Measurements from ENCODE around the gene COL16A1.

COL16A1 gene

DNA sequence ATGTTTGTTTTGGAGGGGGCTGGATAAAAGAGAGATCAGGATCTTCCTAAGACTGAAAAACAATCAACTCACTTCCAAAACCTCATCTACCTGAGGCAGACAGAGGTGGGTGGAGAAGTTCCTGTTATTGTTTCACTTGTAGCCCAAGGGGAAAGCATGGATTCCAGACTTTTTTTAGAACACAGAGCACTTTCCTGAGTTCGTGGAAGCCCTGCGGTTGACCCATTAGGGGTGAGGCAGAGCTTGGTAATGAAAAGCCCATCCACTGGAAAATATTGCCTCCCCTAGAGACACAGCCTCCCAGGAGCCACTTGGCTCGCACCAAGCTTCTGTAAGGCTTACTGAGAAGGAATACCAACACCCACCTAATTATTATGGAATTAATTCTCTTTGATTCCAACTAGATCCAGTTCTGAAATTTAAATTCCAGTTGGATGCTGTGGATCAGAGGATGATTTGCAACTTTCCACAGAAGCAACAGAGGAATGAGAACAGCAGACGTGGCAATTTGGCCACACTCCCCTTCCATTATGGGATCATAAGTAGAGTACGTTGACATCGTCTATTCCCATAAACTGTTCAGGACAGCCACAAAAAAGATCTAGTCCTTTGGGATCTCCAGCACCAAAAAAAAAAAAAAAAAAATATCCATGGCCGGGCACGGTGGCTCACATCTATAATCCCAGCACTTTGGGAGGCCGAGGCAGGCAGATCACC is 55.0 kb downstream of the COL16A1 start:
- DNase-seq (ENCODE audit: low read depth in 2 of 2) = no peak

DNA sequence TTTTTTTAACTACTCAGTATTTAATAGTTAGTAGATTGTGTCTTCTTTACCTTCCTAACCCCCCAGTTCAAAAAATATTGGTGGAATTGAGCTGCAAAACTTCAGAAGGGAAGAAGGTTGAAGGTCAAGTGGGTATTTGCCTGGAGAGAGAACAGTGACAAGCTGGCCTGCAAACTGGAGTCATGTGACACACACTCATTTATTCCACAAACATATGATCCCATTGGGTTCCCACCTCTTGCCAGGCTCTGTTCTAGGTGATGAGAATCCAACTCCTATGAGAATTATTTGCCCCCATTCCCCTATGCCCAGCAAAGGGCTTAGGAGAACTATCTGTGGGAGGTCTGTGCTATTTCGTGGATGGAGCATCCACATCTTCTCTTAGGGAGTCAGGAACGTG is 55.6 kb downstream of the COL16A1 start:
- no peak for DNase-seq (ENCODE audit: low read depth in 2 of 2)

DNA sequence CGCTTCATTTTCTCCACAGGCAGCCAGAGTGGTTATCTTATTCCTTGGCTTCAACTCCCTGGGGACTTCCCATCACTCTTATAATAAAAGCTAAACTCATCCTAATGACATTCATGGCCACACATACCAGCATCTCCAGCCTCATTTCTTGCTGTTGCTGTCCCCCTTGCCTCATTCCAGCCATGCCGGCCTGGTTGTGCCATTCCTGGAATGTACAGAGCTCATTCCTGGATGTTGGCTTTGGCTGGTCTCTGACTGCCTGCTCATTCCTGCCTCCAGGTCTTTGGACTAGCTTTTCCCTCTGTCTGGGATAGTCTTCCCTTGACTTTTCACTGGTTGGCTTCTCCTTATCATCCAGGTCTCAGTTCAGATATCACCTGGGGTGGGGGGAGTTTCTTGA is 56.7 kb downstream of the COL16A1 start:
- DNase-seq (ENCODE audit: low read depth in 2 of 2) = no peak

DNA sequence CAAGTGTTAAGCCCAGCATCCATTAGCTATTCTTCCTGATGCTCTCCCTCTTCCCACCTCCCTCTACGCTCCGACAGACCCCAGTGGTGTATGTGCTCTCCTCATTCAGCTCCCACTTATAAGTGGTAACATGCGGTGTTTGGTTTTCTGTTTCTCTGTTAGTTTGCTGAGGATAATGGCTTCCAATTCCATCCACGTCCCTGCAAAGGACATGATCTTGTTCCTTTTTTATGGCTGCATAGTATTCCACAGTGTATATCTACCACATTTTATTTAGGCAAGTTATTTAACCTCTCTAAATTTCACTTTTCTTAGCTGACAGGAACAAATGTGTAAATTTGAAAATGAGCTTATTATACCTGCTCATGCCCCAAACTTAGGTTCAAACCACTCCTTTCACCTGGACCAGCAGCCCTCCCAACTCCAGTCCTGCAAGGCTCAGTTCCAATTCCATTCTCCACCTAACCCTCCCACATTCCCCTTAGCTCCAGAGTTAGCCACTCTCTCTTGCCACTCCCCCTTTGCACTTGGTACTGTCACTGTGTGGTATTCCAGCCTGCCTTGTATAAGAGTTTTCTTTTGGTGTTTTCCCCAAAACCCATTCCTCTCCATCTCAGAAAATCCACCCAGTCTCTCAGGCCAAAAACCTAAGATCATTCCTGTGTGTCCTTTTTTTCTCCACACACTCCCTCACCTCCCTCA is 57.4 kb downstream of the COL16A1 start:
- no peak for DNase-seq (ENCODE audit: low read depth in 2 of 2)

DNA sequence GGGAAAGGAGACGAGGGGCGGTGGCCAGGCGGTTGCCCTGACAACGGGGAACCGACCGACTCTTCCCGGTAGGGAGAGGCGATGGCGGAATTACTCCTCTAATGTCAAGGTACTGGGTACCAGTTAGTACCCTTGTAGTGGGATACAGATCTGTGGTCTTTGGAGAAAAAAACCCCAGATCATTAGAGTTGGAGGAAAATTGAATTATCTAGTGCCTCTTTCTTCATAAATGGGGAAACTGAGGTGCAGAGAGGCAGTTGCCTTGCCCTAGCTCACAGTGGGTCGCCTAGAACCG is 58.6 kb downstream of the COL16A1 start:
- DNase-seq (ENCODE audit: low read depth in 2 of 2) = no peak

DNA sequence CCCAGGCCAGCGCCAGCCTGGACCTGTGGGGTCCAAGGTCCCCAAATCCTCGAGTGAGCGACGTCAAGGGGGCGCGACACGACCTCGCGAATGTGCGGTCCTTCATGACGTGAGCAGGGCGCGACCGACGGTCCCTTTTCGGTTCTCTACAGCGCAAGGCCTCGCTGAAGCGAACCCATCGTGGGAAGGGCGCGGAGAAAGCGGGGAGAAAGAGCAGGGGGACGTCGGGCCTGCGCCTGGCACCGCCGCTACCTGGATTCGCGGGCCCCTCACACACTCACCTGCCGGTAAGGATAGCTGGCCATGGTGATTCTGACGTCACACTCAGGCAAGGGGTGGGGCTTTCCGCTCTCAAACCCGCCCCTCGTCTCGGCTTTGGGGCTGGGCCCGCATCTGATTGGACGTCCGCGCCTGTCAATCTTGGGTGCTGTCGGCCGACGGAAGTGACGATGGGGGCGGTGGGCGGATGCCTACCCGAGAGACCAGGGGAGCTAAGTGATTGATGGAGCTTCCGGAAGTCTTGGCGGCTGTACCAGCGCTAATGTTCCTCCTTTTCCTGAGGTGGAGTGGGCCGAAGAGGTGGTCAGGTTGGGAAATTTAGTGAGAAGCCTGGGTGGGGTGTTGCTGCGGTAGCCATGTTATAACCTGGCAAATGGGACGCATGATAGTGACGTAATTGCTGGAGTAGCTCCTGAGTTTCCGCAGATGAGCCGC is 59.1 kb downstream of the COL16A1 start, which contains the start of gene PEF1:
TSS of gene PEF1 (minus strand) at position 317 of the 714 bp plus-strand sequence. CDS start at position 305, 12 bp downstream.
- DNase-seq (ENCODE audit: low read depth in 2 of 2) = peak; percentile 98

DNA sequence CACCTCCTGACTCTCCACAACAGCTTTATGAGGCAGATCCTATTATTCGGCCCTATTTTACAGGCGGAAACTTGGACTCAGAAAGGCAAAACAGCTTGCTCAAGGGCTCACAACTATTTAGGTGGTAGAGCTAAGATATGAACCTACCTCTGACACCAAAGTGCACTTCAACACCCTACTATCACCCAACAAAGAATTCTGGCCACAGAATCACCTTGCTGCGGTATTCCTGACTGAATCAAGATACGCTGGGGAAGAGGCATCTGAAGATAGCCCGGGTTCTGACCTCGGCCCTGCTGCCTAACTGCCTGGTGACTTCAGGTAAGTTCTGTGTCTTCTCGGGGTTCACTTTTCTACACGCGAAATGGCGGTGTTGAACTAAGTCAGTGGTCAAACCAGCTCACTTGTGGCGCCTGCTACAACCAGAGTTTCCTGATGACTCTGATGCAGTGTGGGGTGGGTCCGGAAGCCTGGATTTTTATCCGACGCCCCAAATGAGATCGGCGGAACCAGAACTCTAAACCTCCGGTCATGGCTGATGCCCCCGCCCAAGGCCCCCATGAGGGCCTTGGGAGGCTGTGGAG is 59.7 kb downstream of the COL16A1 start:
- DNase-seq (ENCODE audit: low read depth in 2 of 2) = no peak

DNA sequence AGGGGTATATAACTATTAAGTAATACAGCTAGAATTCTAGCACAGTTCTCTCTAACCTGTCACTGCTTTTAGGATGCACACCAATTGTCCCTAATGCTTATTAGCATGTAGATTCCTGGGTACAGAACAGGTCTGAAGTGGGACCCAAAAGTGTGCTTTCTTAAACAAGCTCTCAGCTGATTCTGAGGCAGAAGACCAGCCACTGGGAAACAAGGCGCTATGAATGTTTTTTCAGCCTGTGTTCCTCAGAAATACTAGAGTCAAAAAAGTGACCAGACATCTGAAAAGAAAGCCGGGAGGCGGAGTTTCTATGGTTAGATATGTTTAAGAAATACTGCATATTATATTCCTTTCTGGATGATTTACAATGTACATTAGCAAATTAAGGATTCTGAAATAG is 60.9 kb downstream of the COL16A1 start:
- no peak for DNase-seq (ENCODE audit: low read depth in 2 of 2)

DNA sequence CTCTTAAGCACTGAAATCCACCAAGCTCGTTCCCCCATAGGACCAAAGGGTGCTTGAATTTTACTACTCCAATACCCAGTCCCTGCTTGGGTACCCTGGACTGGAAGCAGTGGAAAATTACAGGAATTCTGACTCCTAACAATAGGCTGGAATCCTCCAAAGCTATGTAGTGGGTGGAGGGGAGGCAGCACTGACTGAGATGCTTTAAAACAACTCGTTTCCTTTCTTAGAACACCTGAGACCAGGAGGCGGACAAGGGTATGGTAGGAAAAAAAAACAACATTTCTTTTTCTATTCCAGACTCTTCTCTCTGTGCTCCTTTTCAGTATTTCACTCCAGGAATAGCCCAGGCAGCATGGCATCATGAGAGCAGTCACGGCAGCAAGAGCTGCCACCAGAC is 61.5 kb downstream of the COL16A1 start:
- no peak for DNase-seq (ENCODE audit: low read depth in 2 of 2)

DNA sequence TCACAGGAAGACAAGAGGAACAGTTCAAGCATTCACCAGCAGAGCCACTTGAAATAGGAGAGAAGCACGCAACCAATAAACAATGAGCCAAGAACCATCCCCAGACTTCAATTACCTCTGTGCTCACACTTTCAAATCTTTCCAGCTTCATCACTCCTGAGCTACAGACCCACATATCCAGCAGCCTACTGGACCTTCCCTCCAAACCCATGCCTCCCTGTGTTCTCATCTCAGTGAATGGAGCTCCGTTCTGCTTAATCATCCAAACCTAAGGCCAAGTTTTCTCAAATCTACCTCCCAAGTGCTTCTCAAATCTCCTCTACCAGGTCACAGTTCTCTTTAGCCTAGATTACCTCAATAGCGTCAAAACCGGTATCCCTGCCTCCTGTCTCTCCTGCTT is 62.9 kb downstream of the COL16A1 start:
- DNase-seq (ENCODE audit: low read depth in 2 of 2) = no peak

DNA sequence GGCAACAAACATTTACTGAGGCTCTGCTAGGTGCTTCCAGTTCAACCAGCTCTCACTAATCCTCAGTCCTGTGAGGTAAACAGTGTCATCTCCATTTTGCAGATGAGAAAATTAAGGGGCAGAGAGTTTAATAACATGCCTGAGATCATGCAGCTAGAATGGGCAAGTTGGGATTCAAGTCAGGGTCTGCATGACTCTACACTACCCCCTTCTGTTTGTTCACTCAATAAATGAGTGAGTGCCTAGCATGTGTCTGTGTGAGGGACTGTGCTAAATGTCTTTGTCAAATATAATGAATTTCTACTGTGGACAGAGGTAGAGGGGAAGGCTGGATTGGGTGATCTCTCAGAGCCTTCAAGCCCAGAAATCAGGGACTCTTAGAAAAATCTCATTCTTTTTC is 63.6 kb downstream of the COL16A1 start:
- no peak for DNase-seq (ENCODE audit: low read depth in 2 of 2)

DNA sequence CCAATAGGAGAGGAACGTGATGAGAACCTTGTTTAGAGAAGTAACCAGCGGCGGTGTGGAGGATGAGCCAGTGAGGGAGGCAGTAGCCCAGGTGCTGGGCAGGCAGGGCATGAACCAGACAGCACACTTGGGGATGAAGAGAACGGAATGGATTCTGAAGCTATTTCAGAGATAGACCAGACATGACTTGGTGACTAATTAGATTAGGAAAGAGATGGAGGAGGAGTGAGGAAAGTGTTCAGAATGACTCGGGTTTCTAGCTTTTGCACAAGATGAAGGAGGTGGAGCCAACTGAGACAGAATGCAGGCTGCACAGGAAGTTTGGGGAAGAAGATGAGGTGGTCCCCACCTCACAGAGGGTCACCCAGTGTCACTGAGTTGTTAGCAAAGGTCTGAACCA is 64.3 kb downstream of the COL16A1 start:
- no peak for DNase-seq (ENCODE audit: low read depth in 2 of 2)

DNA sequence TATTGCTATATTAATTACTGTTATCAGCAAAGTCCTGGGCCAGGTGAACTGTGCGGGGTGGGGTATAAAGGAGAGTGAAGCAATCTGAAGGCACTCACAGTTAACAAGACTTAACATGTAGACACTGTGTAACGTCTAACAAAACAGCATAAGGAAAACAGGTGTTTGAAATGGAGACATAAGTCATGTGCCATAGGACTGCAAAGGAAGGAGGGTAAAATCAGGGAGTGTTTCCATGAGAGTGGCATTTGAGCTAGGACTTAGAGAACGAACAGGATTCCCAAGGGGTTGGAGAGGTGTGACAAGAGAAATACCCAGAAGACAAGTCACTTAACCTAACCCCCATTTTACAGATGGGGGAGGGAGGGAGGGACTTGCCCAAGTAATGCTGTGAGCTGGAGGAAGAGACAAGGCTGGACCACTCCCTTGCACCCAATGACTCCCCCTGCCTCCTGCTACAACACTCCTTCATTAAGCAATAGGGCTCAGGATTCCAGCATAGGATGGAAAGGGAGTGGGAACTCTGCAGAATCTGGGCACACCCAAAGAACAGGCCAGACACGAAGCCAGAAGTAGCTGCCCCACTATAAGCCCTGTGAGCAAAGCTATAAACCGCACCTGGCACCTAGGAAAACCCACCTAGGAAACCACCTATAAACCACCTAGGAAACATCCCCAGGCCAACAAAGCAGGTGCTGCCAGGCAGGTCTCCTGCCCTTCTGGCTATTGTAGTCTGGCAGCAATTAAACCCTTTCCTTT is 65.7 kb downstream of the COL16A1 start:
- DNase-seq (ENCODE audit: low read depth in 2 of 2) = no peak

DNA sequence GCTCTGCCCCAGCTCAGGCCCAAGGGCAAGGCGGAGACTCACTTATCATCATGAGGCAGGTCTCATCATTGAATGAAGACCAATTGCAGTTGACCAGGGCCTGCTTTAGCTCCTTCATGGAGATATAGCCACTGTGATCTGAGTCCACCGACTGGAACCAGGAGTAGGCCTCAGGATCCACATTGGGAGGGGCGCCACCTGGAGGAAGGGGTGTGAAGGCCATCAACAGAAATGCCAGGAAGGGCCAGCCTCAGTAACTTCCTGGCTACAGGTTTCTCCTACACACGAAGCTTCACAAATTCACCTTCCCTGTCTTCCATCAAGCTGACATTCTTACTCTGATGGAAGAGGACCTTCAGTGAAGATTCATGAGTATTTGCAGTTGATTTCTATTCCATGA is 70.7 kb downstream of the COL16A1 start:
- no peak for DNase-seq (ENCODE audit: low read depth in 2 of 2)

DNA sequence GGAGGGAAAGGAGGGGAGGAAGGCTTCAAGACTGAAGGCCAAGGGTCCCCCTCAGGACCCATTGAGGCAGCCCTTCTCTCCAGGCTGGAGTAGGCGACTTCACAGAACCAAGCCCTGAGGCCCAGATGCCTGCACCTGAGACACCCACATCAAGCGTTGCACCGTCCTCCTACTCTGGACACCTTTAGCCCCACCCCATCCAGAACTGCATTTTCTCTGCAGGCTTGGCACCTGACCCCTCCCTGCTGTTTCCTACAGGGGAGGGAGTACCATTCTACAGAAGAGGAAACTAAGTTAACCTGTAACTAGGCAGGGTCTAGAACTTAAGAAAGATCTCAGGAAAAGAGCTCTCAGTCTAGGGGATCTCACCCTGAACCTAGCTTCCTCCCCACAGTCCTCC is 71.2 kb downstream of the COL16A1 start:
- DNase-seq (ENCODE audit: low read depth in 2 of 2) = no peak

DNA sequence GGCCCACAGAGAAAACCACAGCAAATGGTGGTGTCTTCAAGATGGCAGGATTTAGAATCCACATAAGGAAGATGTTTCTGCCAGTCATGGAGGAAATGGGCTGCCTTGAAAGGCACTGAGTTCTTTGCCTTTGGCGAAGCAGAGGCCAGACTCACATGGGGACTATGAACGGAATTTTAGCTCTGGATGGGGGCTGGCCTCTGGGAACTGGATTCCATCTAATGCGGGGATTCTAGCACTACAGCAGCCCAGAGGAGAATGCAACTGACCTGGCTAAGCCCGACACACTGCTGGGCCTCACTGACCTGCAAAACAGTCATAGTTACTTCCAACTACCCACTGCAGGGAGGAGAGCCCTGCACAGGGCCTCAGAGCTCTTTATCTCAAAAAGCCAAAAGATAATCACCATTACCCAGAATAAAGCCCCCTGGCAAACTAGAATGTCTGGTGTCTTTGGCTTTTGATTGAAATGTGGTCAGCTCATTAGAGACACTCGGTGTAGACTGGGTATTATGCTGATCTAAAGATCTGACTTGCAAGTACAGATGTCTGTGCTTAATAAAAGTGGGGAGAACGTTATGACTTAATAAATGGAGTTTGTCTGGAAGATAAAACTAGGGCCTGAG is 74.8 kb downstream of the COL16A1 start:
- no peak for DNase-seq (ENCODE audit: low read depth in 2 of 2)

DNA sequence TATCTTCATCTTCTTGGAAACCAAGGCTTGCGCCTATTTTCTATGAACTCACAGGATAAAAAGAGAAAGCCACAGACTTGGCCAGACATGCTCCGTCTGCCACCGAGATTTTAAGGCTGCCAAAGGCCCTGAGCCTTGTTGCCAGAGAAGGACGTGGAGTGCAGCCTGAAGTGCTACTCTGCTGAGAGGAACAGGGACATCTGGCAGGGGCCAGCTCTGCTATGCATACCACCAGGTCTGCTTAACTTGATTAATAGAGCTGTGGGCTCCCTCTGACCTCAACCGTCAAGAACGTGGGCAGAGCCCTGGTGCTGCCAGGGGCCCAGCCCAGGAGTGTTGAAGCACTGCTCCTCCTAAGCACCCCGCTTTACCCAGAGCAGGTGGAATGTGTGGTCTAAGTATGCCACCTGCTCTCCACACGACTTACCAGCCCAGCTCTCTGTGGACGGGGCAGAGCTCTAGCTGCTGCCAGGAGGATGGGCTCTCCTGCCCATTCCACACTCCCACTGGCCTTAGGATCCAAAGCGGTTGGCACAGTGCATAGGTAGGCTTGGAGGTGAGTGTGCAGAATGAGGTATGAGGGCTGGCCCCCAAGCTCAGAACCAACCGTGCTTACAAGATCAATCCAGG is 75.8 kb downstream of the COL16A1 start:
- DNase-seq (ENCODE audit: low read depth in 2 of 2) = no peak

DNA sequence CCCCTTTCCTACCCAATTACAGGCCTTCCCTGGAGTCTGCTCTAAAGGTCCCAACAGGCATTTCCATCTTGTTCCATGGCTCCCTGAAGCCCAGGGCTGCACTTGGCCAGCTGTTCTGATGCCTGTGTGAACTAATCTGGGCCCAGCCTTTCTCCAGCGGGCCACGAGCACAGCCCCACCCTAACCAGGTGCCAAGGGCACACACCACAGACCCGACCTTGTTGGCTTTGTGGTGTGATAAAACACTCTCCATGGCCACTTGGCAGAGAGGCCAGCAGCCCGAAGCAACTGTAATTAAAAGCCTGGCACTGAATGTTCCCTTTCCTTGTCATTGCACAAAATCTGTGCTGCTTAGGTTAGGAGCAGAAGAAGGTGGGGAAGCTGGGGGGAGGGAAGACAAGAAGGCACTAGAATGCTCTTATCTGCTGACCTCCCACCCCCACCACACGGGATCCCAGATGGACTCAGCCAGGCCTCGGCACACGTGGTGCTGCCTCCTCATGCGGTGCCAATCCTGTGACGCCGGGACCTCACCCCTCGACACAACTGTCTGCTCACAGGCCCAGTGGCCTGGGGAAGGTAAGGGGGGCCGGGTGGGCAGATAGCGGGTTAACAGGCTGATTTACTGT is 76.4 kb downstream of the COL16A1 start:
- no peak for DNase-seq (ENCODE audit: low read depth in 2 of 2)

DNA sequence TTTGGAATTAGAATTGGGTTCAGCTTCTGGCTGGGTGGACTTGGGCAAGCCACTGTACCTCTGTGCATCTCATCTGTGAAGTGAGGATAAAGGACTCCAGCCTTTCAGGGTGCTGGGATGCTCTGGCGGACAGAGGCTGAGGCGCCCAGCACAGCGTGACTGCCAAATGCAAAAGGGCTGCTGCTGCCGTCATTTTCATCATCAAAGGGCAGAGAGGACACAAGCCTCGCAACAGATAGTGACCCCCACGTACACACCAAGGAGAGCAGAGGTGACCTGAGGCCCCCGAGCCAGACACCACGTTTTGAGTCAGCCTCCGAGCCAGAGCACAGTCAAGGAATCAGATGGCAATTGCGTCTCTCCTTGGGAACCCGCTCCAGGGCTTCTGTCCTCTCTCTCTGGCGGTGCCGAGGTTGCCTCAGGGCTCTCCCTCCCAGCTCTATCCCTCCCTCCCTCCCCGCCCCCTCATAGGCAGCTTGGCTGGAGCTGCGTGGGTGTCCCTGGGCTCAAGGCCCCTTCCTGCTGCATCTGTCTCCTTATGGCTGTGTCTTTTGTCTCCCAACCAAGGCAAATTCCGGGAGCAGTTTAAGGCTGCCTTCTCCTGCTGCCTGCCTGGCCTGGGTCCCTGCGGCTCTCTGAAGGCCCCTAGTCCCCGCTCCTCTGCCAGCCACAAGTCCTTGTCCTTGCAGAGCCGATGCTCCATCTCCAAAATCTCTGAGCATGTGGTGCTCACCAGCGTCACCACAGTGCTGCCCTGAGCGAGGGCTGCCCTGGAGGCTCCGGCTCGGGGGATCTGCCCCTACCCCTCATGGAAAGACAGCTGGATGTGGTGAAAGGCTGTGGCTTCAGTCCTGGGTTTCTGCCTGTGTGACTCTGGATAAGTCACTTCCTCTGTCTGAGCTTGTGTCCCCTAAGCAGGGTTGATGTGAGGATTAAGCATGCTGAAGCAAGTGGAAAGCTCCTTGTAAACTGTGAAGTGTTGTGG is 77.3 kb downstream of the COL16A1 start:
- no peak for DNase-seq (ENCODE audit: low read depth in 2 of 2)

Data from stimulated activated CD4-positive, alpha-beta T cell treated with anti-CD3 and anti-CD28 coated beads, Interleukin-1b, Interleukin-23, amount 100 ng/mL, for 1 hour (primary cell).